Osteoblast (primary cell): ENCODE results near the gene ZC3H4. TPM values are rescaled to one million over a fixed set of nuclear protein-coding genes. Genes with fewer than 3 reads are reported as not detected.
A peak's percentile ranks its signal among the peaks of the same experiment; 100 is the strongest.
"Not testable (repeated sequence)": the region's sequence is repeated elsewhere in the genome, so short reads cannot be mapped to it uniquely, and the experiment has no call there.

Experiments
- DNase-seq: peaks from one replicate; pipeline ENCODE4 v3.0.0; 2011; ENCODE audit warnings: low spot score, mixed read lengths; ENCODE audit not compliant: insufficient read length; ENCODE audit errors: missing footprints
- H2AFZ ChIP-seq: 2 replicates; pipeline ENCODE4 v1.6.0; 2011; ENCODE audit warnings: mild to moderate bottlenecking, low read length
- H3K27ac ChIP-seq: 2 replicates; pipeline ENCODE4 v1.5.1; 2011; ENCODE audit warnings: mild to moderate bottlenecking, low read depth, low read length, moderate library complexity
- H3K27me3 ChIP-seq: 2 replicates; pipeline ENCODE4 v1.6.0; 2012; ENCODE audit warnings: mild to moderate bottlenecking, control low read depth, inconsistent platforms, low read length, moderate library complexity; ENCODE audit not compliant: insufficient read depth
- H3K36me3 ChIP-seq: 2 replicates; pipeline ENCODE4 v1.5.1; 2011; ENCODE audit warnings: mild to moderate bottlenecking, low read length, control low read depth, moderate library complexity; ENCODE audit not compliant: insufficient read depth
- H3K4me1 ChIP-seq: 2 replicates; pipeline ENCODE4 v1.5.1; 2011; ENCODE audit warnings: mild to moderate bottlenecking, low read length, control low read depth, moderate library complexity; ENCODE audit not compliant: insufficient read depth
- H3K4me2 ChIP-seq: 2 replicates; pipeline ENCODE4 v1.6.0; 2011; ENCODE audit warnings: mild to moderate bottlenecking, low read length; ENCODE audit not compliant: insufficient read depth
- H3K4me3 ChIP-seq: fragments of 200-600 bp; sonication (generic); 3 replicates; pipeline ENCODE4 v1.5.1; 2012; ENCODE audit warnings: mild to moderate bottlenecking, low read length, inconsistent platforms; ENCODE audit not compliant: insufficient read depth
- H3K79me2 ChIP-seq: 2 replicates; pipeline ENCODE4 v1.6.0; 2012; ENCODE audit warnings: mild to moderate bottlenecking, low read length, control low read depth, inconsistent platforms; ENCODE audit not compliant: insufficient read depth
- H3K9me3 ChIP-seq: 2 replicates; pipeline ENCODE4 v1.5.1; 2011; ENCODE audit warnings: low read depth, low read length, control low read depth
- H4K20me1 ChIP-seq: 2 replicates; pipeline ENCODE4 v1.6.0; 2012; ENCODE audit warnings: mild to moderate bottlenecking, low read length, control low read depth; ENCODE audit not compliant: insufficient read depth
- CTCF ChIP-seq: IDR thresholded peaks from 2 replicates; pipeline ENCODE4 v1.5.1; 2011; ENCODE audit warnings: mild to moderate bottlenecking, low read depth, low read length, moderate library complexity; ENCODE audit errors: extremely low read depth
- total RNA-seq: library from RNA; depleted of rRNA; stranded (reverse); fragments of >200 nt; gene quantifications from 2 replicates; pipeline ENCODE4 v1.2.3, GENCODE V29; 2012

ZC3H4 gene
- total RNA-seq, 1 donor, result 14.1 TPM

DNA sequence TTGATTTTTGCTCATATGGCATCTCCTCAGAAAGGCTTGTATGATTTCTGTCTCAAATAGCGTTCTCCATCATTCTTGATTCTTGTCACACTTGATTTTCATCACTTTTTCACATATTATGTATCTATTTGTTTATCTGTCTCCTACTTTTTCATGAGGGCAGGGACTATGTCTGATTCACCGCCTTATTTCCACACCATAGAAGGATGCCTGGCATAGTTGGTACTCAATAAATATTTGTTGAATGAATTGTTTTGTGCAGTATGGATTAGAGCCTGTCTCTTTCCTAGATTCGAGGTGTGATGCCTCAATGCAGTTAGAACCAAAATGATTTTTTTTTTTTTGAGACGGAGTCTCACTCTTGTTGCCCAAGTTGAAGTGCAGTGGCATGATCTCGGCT is 29.2 kb upstream of the ZC3H4 start:
- Histone ChIP-seq H3K27ac (no peak overlapping the region), H4K20me1 (peaks cover 24% of the 10 kb centered on the region), H3K4me2 (no peak overlapping the region), H2AFZ (no peak overlapping the region), H3K9me3 (no peaks in the 10 kb centered on the region), H3K4me1 (peaks cover 12% of the 10 kb centered on the region), H3K27me3 (no peaks in the 10 kb centered on the region), H3K4me3 (no peak overlapping the region), H3K79me2 (peaks cover 86% of the 10 kb centered on the region), H3K36me3 (peaks cover 29% of the 10 kb centered on the region)
- TF ChIP-seq CTCF, result no peak
- no peak for DNase-seq

- no peak overlapping the region for H3K4me3 ChIP-seq
- no peak for DNase-seq
- no peak overlapping the region for H2AFZ ChIP-seq
- H4K20me1 ChIP-seq, result peaks cover 28% of the 10 kb centered on the region
- peak overlapping the region; percentile 1 for H3K27ac ChIP-seq
- peaks cover 26% of the 10 kb centered on the region for H3K36me3 ChIP-seq
- no peaks in the 10 kb centered on the region for H3K27me3 ChIP-seq
- peaks cover 90% of the 10 kb centered on the region for H3K79me2 ChIP-seq
- H3K4me2 ChIP-seq, result no peak overlapping the region
- no peak for TF ChIP-seq CTCF
- no peaks in the 10 kb centered on the region for H3K9me3 ChIP-seq
- peaks cover 12% of the 10 kb centered on the region for H3K4me1 ChIP-seq
These were observed 28.1 kb upstream of the ZC3H4 start for GRCh38 chr19:47141695-47142094.

GRCh38 chr19:47141252-47141651 is 27.7 kb upstream of the ZC3H4 start:
- not testable (repeated sequence) for H3K27ac ChIP-seq, H3K9me3 ChIP-seq, H3K4me3 ChIP-seq, H3K4me2 ChIP-seq, H2AFZ ChIP-seq, H3K27me3 ChIP-seq
- Histone ChIP-seq H4K20me1 (peaks cover 29% of the 10 kb centered on the region), H3K36me3 (peaks cover 21% of the 10 kb centered on the region), H3K79me2 (peaks cover 90% of the 10 kb centered on the region), H3K4me1 (peaks cover 12% of the 10 kb centered on the region)
- peak; percentile 79 for DNase-seq

GRCh38 chr19:47135156-47135555 is 21.6 kb upstream of the ZC3H4 start:
- Histone ChIP-seq H3K27me3 (no peaks in the 10 kb centered on the region), H2AFZ (no peak overlapping the region), H3K36me3 (peaks cover 14% of the 10 kb centered on the region), H3K79me2 (peaks cover 93% of the 10 kb centered on the region), H3K9me3 (no peaks in the 10 kb centered on the region), H3K27ac (peak overlapping the region; percentile 31), H3K4me3 (no peak overlapping the region), H3K4me2 (peak overlapping the region; percentile 16), H3K4me1 (peaks cover 14% of the 10 kb centered on the region), H4K20me1 (peaks cover 41% of the 10 kb centered on the region)
- no peak for DNase-seq
- no peak for TF ChIP-seq CTCF
